ENCODE measurements around the gene UNC93B1.

UNC93B1 gene

DNA sequence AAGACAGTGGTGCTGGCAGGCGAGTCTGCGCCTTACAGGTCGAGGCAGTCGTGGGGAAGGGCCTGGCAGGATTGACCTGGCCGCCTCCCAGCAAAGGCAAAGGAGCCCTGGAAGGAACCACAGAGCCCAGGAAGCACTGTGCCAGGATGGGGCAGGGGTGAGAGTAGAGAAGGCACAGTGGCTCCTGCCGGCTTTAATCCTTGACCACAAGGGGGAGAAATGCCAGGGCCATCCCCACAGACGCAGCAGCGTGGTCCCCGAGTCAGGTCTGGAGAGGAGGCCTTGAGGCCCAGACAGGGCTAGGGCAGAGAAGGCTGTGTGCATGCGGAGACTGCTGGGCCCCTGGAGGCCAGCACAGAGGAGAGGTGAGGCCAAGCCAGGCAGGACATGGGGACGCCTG, 16.7 kb upstream of the UNC93B1 start:
- DNase-seq, result no peak

DNA sequence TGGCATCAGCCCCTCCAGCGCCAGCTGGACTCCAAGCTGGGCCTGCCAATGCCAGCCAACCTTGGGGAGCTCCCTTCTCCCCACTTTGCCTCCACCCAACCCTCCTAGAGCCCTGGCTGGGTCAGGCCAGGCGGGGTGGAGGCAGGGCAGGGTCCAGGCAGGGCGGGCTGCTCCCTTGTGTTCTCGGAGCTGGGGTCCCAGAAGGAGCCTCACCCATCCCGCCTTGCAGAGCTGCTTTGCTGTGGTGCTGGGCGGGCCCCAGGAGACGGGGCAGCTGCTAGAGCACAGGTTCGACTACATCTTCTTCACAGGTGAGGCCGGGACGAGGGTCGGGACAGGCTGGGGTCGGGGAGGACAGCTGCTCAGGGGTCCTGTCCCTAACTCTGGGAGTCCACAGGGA, 15.6 kb upstream of the UNC93B1 start:
- no peak for DNase-seq

DNA sequence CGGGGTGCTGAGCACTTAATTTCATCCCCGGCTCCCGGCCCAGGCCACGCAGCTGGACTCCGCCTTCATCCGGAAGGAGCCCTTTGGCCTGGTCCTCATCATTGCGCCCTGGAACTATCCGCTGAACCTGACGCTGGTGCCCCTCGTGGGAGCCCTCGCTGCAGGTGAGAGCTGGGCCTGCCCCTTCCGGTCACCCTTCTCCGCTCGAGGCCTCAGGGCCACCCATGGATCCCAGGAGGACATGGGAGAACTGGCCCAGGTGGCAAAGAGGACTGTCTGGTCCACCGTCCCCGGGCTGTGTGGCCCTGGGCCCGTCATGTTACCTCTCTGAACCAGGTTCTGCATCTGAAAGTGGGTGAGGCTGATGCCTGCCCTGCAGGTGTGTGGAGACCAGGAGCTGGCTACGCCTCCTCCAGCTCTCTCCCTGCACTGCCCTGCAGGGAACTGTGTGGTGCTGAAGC, 14.9 kb upstream of the UNC93B1 start:
- no peak for DNase-seq

DNA sequence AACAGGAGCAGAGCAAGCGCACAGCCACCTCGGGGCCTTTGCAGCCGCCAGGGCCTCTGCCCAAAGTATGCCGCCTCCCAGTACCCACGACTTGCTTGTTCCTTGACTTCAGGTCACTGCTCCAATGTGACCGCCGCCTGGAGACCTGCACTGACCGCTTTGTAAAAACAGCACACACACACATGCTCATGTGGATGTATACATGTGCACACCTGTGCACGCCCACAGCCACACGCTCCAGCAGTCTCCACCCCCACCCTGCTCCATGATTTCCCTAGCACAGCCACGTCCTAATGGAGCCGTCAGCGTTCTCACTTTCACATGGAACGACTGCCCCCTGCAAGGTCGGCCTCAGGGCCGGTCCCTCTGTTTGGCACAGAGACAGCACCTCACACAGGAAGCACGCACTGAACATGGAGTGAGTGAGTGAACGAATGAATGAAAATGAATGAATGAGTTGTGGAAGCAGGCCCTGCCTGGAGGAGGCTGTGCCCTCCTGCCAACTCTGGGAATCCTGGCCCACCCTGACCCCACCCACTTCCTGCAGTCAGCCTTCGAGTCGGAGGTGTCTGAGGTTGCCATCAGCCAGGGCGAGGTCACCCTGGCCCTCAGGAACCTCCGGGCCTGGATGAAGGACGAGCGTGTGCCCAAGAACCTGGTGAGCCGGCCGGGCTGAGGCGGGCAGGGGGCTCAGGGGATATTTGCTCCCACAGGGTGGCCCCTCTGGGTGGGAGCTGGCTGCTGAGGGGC, 14.3 kb upstream of the UNC93B1 start:
- no peak for DNase-seq

DNA sequence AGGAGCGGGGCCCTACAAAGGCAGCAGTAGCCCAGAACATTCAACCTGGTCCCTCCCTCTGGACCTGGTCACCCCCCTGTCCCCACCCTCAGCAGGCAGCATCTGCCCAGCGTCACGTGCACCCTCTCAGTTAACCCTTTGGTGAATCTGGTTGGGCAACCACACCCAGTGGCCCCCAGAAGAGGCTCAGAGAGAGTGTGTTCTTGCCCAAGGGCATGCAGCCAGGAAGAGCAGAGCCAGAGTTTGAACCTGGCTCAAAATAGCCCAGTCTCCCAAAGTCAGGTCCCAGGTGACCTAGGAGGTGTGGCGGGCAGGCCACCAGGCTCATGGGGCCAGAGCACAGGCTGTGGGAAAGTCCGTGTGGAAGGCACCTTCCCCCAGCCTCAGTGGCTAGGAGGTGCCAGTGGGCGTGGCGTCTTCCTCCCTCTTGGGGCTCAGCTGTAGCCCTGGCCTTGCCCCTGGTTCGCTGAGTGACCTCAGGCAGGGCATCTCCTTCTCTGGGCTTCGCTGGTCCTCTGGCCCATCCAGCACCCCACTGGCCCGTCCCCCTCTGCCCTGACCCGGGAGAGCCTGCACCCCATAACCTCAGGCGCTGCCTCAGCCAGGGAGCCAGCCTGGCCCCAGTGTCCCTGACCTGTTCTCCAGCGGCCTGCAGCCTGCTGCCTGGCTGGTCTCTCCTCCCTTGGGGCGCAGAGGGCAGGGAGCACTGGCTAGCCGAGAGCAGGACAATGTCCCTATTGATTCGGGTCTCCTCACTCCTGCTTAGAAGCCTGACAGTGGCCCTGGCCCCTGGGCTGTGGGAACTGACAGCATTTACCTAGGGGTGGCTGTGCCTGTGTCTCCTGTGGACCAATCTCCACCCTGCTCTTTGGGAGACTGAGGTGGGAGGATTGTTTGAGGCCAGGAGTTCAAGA, 13.3 kb upstream of the UNC93B1 start:
- DNase-seq, result no peak

DNA sequence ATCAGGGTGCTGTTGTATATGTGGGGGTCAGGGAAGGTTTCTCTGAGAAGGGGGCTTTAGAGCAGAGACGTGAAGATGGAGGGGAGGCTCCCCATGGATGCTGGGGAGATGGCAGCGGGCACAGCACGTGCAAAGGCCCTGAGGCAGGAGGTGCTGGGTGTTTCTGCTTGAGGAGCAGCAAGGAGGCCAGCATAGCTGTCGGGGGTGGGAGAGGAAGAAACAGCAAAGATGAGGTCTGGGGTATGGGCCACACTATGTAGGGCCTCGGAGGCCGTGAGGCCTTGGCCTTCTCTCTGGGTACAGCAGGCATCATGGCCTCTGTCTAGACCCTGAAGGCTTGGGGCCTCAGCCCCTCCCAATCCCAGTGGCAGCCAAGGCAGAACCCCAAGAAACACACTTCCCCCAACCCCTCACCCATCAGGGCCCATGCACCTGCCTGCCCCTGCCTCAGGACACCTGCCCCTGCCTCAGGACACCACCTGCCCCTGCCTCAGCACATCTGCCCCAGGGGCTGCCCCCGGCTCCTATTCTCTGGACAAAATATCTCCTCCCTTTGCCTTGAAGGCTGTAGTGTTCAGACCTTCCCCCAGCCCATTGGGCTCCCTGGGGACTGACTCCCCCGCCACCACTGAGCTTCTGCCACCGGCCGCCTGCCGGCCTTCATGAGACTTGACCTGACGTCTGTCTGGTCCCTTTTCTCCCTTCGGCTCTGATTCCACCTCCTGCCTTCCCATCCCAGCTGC, 12.4 kb upstream of the UNC93B1 start:
- DNase-seq, result peak; percentile 42

DNA sequence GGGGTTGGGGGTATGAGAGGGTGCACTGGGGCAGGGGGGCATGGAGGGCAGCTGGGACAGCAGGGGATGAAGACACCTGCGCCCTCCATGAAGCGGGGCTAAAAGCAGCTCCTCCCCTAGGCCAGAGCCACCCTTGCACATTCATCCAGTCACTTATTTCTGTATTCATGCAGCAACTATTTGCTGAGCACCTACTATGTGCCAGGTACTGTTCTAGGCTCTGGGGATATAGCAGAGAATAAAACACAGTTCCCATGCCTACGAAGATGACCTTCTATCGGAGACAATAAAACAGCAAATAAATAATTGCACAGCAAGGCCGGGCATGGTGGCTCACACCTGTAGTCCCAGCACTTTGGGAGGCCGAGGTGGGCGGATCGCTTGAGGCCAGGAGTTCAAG, 11.6 kb upstream of the UNC93B1 start:
- DNase-seq, result no peak

DNA sequence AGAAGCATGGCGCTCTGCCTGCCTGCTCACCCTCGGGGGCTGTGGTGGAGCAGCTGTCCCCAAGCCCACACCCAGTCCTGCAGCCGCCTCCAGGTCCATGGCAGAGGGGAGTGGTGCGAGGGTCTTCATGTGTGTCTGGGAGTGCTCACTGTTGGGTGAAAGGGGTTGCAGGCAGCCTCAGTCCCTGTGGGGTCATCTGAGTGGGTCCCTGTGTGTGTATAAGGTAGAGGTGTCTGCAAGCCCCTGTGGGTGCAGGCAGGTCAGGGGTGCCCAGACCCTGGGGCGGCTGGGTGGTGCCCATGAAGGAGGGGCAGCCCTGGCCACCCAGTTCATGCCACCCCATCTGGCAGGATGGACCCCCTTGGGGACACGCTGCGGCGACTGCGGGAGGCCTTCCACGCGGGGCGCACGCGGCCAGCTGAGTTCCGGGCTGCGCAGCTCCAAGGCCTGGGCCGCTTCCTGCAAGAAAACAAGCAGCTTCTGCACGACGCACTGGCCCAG, 11.1 kb upstream of the UNC93B1 start:
- DNase-seq, result no peak

DNA sequence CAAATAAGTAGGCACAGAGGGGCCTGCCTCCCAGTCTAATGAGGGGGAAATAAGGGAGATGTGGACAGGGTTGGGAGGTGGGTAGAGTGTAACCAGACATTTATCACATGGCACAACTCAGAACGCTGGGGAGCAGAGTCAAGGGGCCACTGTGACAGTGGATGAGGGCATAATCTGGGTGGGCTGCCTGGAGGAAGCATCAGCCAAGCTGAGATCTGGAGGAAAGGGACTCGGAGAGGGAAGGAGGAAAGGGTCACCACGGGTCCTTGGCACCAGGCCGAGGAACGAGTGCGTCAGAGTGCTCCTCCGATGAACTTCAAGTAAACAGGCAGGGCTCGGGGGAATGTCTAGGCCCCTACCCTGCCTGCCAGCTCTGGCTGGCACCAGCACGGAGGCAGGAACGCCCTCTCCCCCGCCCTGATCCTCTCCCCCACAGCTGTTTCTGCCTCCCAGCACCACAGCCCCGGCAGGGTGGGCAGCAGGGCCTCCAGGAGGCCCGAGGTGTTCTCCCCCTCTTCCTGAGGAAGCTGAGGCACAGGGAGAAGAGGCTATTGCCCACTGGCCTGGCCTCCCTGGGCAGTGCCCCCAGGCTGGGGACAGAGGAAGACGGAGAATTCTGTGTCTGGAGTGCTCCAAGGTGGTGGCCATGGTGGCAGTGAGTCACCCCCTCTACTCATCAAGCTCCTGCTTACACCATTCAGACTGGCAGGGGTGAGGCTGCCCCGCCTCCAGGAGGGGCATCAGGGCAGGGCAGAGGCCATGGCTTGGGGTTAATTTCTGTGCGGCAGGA, 10.5 kb upstream of the UNC93B1 start:
- DNase-seq, result no peak

DNA sequence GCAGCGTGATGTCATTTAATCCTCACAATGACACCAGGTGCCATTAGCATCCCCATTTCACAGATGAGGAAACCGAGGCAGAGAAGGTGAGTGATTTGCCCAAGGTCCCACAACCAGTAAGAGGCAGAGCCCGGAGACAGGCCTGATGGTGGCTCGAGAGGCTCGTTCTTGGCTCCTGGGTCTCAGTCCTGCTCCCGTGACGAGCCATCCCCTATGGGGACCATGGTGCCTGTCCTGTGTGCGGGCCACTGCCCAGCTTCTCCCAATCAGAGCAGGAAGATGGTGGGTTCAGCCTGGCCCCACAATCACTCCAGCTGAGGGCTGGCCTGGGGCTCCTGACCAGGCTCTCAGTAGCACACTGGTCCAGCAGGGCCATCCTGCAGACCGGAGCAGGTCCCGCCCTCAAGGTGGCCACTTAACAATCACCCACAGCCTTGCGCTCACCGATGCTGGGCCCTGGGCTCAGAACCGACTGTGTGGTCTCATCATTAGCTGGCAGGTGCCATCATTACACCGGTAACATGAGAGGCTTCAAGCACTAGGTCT, 9.8 kb upstream of the UNC93B1 start:
- no peak for DNase-seq

DNA sequence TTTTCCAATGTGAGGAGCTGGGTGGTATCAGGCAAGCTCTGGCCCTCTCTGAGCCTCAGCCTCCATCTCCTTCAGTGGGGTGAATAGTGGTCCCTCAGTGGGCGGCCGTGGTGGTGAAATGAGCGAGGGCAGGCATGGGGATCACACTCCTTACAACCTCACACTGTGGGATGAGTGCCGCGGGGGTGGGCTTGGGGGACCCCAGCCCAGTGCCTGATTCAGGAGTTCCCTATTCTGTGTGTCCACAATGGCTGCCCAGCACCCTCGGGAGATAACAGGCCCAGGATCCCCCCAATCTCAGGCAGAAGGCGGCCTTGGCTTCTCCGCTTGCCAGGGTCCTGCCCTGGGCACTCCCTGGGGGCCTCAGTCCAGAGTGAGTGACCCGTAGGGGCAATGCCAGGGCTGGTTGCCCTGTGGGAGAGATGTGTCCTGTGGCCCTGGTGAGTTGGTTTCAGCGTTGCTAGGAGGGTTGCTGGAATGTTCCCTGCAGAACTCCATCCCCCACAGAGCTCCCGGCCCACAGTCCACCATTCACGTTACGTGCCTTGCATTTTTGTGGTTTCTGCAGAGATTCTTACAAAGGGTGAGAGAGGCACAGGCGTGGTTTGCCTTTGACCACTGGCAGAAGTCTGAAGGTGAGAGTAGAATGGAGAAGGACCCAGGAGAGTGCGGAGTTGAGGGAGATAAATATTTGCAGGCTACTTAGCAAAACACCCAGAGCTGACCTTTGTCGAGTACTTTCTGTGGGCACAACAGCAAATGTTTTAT, 9.1 kb upstream of the UNC93B1 start:
- no peak for DNase-seq

DNA sequence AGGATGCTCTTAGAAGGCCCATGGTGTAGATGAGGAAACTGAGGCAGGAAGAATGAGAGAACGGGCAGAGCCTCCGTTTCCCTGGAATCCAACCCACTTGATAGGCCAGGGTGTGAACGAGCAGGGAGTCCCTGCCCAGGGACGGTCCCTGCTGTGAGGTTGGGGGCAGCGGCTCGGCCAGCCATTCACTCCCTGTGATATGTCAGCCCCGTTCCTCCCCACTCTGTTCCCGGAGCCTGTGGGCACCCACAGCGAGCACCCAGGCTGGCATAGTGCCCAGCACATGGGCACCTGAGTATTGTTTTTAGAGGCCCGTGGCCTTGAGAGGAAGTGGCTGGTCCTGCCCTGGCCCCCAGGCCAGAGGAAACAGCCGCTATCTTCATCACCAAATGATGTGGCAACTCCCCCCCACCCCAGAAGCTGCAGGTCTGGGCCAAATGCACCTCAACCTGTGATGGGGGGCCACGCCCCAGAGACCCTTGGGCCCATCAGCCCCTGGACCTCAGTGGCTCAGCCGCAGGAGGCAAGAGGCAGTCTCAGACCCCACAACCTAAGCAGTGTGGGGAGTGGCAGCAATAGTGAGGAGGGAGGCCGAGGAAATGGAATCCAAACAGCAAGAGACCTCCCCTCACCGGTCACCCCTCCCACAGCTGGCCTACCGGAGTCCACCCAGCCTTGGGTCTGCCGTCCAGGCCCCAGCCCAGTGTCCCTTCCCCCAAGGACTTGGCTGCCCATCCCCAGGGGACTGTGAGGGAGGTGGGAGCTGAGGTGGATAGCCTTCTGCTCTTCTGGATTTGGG, 8.3 kb upstream of the UNC93B1 start:
- DNase-seq, result no peak

DNA sequence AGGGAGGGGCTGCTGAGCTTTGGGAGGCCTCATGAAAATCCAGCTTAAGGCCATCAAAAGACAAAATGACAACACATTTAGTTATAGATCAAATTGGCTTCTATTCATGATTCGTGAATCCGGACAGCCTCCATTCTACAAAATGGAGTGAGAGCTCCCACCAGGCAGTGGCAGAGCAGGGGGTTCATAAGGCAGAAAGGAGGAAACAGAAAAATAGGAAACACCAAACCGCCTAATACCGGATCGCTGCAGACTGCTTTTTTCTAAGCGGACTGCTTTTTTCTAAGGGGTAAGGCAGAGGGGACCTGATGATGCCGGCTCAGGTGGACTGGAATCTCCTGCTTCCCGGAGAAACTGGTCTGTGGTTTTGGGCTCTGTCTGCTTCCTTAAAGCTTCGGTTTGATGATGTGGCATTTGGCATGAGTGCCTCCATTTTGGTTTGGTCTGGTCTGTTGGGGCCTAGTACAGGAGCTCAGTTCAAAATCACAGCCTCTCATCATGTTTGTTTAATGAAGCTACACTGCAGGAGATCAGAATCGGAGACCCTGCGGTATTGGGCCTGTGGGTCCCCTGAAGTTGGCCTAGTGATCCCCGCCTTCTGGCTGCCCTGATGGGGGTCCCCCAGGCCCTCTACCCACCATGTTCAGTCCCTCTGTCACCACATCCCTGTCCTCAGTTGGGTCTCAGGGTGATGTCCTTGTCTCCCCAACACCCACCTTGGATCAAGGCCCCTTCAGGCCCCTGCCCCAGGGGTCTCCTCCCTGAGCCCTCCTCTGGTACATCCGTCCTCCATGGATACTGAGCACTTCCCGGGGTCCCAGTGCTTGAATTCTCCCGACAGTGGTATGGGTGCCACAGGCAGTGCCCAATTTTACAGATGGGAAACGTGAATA, 7.4 kb upstream of the UNC93B1 start:
- no peak for DNase-seq

DNA sequence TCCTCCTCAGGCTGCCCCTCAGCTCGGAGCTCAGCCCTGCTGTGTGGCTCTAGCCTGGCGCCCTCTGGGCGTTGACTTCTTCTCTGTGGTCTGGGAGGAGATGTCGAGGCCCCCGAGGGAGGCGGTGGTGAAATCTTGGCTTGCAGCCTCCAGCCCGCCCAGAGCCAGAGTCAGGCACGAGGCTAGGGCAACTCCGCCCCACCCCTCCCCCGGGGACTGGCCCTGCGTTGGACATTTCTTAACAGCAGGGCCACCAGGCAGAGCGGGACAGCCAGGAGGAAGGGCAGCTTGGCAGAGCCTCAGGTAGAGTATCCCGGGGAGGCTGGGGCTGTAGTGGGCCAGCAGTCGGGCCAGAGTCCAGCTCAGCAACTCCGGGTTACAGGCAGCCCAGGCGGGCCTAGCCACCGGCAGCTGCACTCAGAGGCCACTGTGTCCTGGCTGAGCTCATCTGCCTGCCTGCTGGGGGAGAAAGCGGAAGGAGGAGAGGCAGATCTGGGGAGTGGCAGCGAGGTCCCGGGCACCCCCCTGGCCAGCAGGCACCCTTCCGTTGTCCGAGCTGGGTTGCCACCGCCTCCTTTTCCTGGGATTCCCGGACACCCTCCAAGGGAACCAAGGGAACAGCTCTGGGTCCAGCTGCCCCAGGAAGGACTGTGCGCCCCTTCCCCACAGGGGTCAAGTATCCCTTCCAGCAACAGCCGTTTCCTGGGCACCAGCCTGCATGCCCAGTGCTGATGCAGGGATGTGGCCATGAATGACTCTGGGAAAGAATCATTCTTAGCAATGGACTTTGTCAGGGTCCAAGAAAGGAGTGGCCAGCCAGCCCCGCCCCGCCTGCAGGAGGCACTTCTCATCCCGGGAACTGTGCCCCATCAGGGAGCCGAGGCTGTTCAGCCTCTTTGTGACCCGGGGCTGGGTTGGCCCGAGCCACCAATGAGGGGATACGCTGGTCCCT, 6.5 kb upstream of the UNC93B1 start, which contains the start of gene ALDH3B1:
Gene ALDH3B1, plus strand, starts transcription at position 238 of the 952 bp plus-strand sequence. CDS start 4,971 bp downstream, outside the sequence.
- DNase-seq, result no peak

DNA sequence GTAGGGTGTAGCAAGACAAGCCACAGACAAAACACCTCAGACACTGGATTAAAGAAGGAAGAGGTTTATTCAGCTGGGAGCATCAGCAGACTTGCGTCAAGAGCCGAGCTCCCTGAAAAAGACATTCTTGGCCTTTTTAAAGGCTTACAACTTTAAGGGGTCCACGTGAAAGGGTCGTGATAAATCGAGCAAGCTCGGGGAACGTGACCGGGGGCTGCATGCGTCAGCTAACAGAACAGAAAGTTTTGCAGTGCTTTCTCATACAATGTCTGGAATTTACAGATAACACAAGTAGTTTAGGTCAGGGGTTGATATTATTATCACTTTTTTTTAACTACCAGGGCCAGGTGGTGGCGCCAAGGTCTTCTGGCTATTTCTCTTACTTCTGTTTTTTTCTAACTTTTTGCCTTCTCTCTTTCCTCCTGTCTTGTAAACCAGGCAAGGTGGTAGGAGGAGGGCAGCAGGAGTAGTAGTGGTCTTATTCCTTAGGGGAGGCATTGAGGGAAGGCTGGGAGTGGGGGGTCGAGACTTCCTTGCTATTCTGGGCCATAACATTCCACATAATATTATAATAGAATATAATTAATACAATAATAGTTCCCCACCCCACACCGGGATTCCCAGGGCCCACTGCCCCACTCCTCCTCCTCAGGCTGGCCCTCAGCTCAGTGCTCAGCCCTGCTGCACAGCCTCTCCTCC, 5.6 kb upstream of the UNC93B1 start:
- no peak for DNase-seq

DNA sequence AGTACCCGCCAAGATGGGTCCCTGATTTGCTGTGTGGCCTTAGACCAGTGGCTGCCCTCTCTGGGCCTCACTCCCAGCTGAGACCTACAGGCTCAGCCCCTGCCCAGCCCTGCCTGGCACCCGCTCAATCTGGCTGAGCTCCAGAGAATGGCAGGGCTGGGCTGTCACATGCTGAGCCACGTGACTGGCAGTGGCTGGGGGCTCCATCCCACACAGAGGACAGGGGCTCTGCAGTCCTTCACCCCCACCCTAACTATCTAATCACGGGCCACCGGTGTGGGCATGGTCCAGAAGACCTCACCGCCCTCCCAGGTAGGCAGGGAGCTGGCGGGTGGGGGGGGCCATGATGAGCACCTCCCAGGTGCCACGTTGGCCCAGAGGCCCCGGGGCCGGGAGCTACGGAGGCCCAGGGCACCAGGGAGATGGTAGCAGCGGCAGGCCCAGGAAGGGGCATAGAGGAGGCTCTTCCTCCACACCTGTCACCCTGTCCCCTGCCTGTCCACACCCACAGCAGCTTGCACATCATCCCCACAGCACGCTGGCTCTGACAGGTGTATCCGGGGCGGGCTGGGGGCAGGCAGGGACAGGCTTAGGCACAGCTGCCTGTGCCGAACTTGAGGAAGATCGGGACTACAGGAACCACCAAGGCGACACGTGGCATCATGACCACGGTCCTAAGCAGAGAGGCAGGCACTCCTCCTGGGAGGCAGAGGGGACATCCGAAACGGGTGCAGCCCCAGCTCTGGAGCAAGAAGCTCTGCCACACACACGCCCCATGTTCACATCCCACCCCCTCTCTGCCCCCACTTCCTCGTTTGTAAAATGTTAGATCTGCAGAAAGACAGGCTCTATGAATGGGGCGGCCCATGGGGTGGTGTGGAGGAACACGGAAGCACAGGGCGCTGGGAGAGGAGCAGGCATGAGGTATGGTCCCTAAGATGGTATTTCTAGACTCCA, 4.8 kb upstream of the UNC93B1 start:
- peak; percentile 56 for DNase-seq

All from NCI-H146 (cell line).